GM18907 (cell line): ENCODE data around the gene RAPGEF4.

Source experiments
- ATAC-seq: cut with Tn5 transposase; IDR thresholded peaks from one replicate; pipeline ENCODE4 v1.9.1; 2021; ENCODE audit warnings: mild to moderate bottlenecking, moderate library complexity; ENCODE audit not compliant: unreplicated experiment

RAPGEF4 gene

GRCh38 chr2:172993931-172994717, 258.5 kb downstream of the RAPGEF4 start:
- no peak for ATAC-seq

- ATAC-seq, result no peak
Observed at GRCh38 chr2:172994864-172995263, 259.2 kb downstream of the RAPGEF4 start.

- no peak for ATAC-seq
Observed at GRCh38 chr2:172995323-172996244, 259.9 kb downstream of the RAPGEF4 start.

- no peak for ATAC-seq
Observed at GRCh38 chr2:172996387-172996961, 260.8 kb downstream of the RAPGEF4 start.

GRCh38 chr2:172997031-172997430, 261.4 kb downstream of the RAPGEF4 start:
- ATAC-seq, result no peak

GRCh38 chr2:172998547-172999272, 263.1 kb downstream of the RAPGEF4 start:
- no peak for ATAC-seq

GRCh38 chr2:172999641-173000386, 264.2 kb downstream of the RAPGEF4 start:
- ATAC-seq, result no peak

- no peak for ATAC-seq
Observed at GRCh38 chr2:173001664-173002604, 266.3 kb downstream of the RAPGEF4 start.

GRCh38 chr2:173002751-173003541, 267.3 kb downstream of the RAPGEF4 start:
- ATAC-seq, result no peak

GRCh38 chr2:173008786-173009185, 273.1 kb downstream of the RAPGEF4 start:
- ATAC-seq, result no peak

- no peak for ATAC-seq
Observed at GRCh38 chr2:173010233-173010632, 274.6 kb downstream of the RAPGEF4 start.

- no peak for ATAC-seq
Observed at GRCh38 chr2:173016451-173016850, 280.8 kb downstream of the RAPGEF4 start.

GRCh38 chr2:173017646-173018420, 282.2 kb downstream of the RAPGEF4 start:
- ATAC-seq, result no peak

GRCh38 chr2:173019755-173020154, 284.1 kb downstream of the RAPGEF4 start:
- no peak for ATAC-seq

- no peak for ATAC-seq
Observed at GRCh38 chr2:173021939-173022371, 286.3 kb downstream of the RAPGEF4 start.

GRCh38 chr2:173023718-173024117, 288.1 kb downstream of the RAPGEF4 start:
- ATAC-seq, result no peak

GRCh38 chr2:173026479-173026878, 290.8 kb downstream of the RAPGEF4 start:
- ATAC-seq, result no peak
